ENCODE measurements around the gene KCNMA1. TPM values are rescaled to one million over a fixed set of nuclear protein-coding genes. Genes with fewer than 3 reads are reported as not detected.

Gene KCNMA1
- total RNA-seq, 1 donor = 77.8 TPM

DNA sequence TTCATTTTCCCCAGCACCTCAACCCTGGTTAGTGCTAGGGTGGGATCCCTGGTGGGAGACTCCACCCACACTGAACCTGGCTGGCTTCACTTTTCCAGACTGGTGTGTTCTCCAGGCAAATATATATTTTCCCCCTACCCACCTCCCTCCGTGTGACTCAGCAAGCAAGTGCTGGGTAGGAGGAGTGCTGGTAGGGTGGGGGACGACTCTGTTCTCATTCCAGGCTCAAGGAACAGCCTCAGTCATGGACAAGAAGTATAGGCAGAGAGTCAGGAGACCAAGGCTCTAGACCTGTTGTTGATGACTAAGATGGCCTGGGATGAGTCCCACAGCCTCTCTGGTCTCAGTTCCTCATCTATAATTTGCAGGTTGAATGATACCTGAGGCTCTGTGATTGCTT lies 328.1 kb downstream of the KCNMA1 start:
- no peaks in the 10 kb centered on the region for H4K20me1 ChIP-seq (ENCODE audit: insufficient read depth, low read length)
- DNase-seq (ENCODE audit: insufficient read length, low spot score, missing footprints) = no peak
- H3K27me3 ChIP-seq (ENCODE audit: insufficient read depth, low read length) = no peaks in the 10 kb centered on the region
- no peaks in the 10 kb centered on the region for H3K9me3 ChIP-seq (ENCODE audit: low read depth, low read length)
- no peak overlapping the region for H2AFZ ChIP-seq (ENCODE audit: low read length)
- H3K36me3 ChIP-seq (ENCODE audit: insufficient read depth, low read length) = no peaks in the 10 kb centered on the region
- no peak overlapping the region for H3K4me3 ChIP-seq (ENCODE audit: insufficient read depth, low read length)
- no peak for TF ChIP-seq CTCF (IDR thresholded peaks at IDR 0.05; ENCODE audit: extremely low read depth, low read depth, low read length)
- H3K27ac ChIP-seq (ENCODE audit: low read depth, low read length) = no peak overlapping the region
- H3K79me2 ChIP-seq (ENCODE audit: insufficient read depth, low read length) = no peaks in the 10 kb centered on the region
- H3K4me1 ChIP-seq (ENCODE audit: insufficient read depth, low read length) = peaks cover 10% of the 10 kb centered on the region
- no peak overlapping the region for H3K4me2 ChIP-seq (ENCODE audit: insufficient read depth, low read length)

- Histone ChIP-seq H3K27me3 (ENCODE audit: insufficient read depth, low read length) (no peaks in the 10 kb centered on the region), H3K4me3 (ENCODE audit: insufficient read depth, low read length) (no peak overlapping the region), H3K79me2 (ENCODE audit: insufficient read depth, low read length) (no peaks in the 10 kb centered on the region), H3K4me1 (ENCODE audit: insufficient read depth, low read length) (peaks cover 10% of the 10 kb centered on the region), H2AFZ (ENCODE audit: low read length) (no peak overlapping the region), H3K9me3 (ENCODE audit: low read depth, low read length) (no peaks in the 10 kb centered on the region), H4K20me1 (ENCODE audit: insufficient read depth, low read length) (no peaks in the 10 kb centered on the region), H3K27ac (ENCODE audit: low read depth, low read length) (no peak overlapping the region), H3K36me3 (ENCODE audit: insufficient read depth, low read length) (no peaks in the 10 kb centered on the region), H3K4me2 (ENCODE audit: insufficient read depth, low read length) (no peak overlapping the region)
- TF ChIP-seq CTCF (IDR thresholded peaks at IDR 0.05; ENCODE audit: extremely low read depth, low read depth, low read length) = no peak
- no peak for DNase-seq (ENCODE audit: insufficient read length, low spot score, missing footprints)
These were observed 328.5 kb downstream of the KCNMA1 start for GRCh38 chr10:77309092-77309491.

DNA sequence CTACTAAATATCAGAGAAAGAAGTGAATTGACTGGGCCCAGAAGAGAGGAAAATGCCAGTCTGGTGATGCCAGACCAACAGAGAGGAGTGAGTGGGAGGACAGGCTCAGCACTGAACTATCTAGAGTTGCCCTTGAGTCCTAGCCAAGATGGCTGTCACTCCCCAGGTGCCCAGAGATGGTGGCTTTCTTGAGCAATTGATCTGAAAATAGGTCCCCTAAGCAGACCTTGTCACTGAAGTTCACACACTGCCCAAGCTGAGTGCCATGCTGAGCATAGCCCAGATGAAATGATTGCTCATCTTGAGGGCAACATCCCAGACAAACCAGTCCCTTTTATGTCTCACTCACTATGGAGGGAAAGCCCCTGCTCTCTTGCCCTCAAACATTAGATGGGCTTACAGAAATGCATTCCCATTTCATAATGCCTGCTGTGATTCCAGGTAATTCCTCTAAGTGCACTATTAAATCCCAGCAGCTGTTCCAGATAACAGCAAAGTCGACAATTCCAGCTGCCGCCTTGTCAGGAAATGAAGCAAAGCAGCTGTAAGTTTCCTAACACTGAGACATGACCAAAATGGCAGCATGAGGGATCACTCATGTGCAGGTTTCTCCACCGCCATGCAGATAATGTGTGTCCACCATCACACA lies 329.4 kb downstream of the KCNMA1 start:
- Histone ChIP-seq H3K36me3 (ENCODE audit: insufficient read depth, low read length) (no peaks in the 10 kb centered on the region), H3K79me2 (ENCODE audit: insufficient read depth, low read length) (no peaks in the 10 kb centered on the region), H4K20me1 (ENCODE audit: insufficient read depth, low read length) (no peaks in the 10 kb centered on the region), H2AFZ (ENCODE audit: low read length) (no peak overlapping the region), H3K4me1 (ENCODE audit: insufficient read depth, low read length) (peaks cover 10% of the 10 kb centered on the region), H3K4me3 (ENCODE audit: insufficient read depth, low read length) (no peak overlapping the region), H3K27me3 (ENCODE audit: insufficient read depth, low read length) (no peaks in the 10 kb centered on the region), H3K4me2 (ENCODE audit: insufficient read depth, low read length) (no peak overlapping the region), H3K27ac (ENCODE audit: low read depth, low read length) (no peak overlapping the region), H3K9me3 (ENCODE audit: low read depth, low read length) (no peaks in the 10 kb centered on the region)
- no peak for DNase-seq (ENCODE audit: insufficient read length, low spot score, missing footprints)
- no peak for TF ChIP-seq CTCF (IDR thresholded peaks at IDR 0.05; ENCODE audit: extremely low read depth, low read depth, low read length)

- no peak for TF ChIP-seq CTCF (IDR thresholded peaks at IDR 0.05; ENCODE audit: extremely low read depth, low read depth, low read length)
- Histone ChIP-seq H3K4me2 (ENCODE audit: insufficient read depth, low read length) (no peak overlapping the region), H3K36me3 (ENCODE audit: insufficient read depth, low read length) (no peaks in the 10 kb centered on the region), H3K27ac (ENCODE audit: low read depth, low read length) (no peak overlapping the region), H2AFZ (ENCODE audit: low read length) (no peak overlapping the region), H3K79me2 (ENCODE audit: insufficient read depth, low read length) (no peaks in the 10 kb centered on the region), H3K4me3 (ENCODE audit: insufficient read depth, low read length) (no peak overlapping the region), H3K4me1 (ENCODE audit: insufficient read depth, low read length) (peaks cover 13% of the 10 kb centered on the region), H4K20me1 (ENCODE audit: insufficient read depth, low read length) (no peaks in the 10 kb centered on the region), H3K27me3 (ENCODE audit: insufficient read depth, low read length) (no peaks in the 10 kb centered on the region), H3K9me3 (ENCODE audit: low read depth, low read length) (no peaks in the 10 kb centered on the region)
- no peak for DNase-seq (ENCODE audit: insufficient read length, low spot score, missing footprints)
These were observed 330.9 kb downstream of the KCNMA1 start for GRCh38 chr10:77306666-77307065.

Measured in osteoblast (primary cell).